ENCODE results near the gene CSRP2.

Gene CSRP2

DNA sequence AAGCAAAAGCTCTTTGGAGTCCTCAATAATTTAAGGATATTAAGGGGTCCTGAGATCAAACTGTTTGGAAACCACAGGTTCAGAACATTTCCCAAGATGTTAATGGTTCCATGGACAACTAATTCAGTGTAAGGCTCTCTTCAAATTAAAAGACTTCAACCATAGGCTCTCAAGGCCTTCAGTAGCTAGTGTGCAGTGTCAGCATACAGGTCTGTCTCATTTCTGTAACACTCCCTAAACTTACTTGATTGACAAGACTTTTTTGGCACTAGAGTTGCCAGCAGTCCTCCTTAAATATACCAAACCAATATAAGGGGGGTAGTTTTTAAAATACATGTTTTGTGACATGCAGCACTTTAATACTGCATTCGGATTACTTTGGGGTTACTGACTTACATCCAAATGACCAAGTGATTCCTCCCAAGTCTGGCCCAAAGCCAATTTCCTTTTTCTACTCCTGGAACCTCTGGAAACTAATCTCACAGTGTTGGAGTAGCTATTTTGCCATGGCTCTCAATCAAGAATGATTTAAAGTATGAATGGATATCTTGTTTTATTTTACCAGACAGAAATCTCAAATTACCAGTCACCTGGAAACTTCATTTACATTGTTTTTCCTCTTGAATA is 22.7 kb downstream of the CSRP2 start:
- TF ChIP-seq CTCF (IDR thresholded peaks at IDR 0.05; ENCODE audit: low read depth, low read length) (no peak), EZH2phosphoT487 (IDR thresholded peaks at IDR 0.05; ENCODE audit: low read depth) (no peak)
- Histone ChIP-seq H3K9me3 (ENCODE audit: insufficient read depth, low read length) (no peaks in the 10 kb centered on the region), H3K4me2 (ENCODE audit: low read length) (no peak overlapping the region), H4K20me1 (ENCODE audit: insufficient read depth, low read length) (no peaks in the 10 kb centered on the region), H3K27me3 (ENCODE audit: low read depth, low read length) (no peaks in the 10 kb centered on the region), H3K36me3 (replicated peaks; ENCODE audit: low read depth, low read length) (peaks cover 15% of the 10 kb centered on the region), H3K9ac (ENCODE audit: low read length) (no peak overlapping the region), H3K4me3 (ENCODE audit: low read length) (no peak overlapping the region), H2AFZ (ENCODE audit: low read depth, low read length) (no peak overlapping the region), H3K27ac (ENCODE audit: low read length) (no peak overlapping the region), H3K79me2 (ENCODE audit: low read length) (no peaks in the 10 kb centered on the region), H3K4me1 (ENCODE audit: low read length) (no peaks in the 10 kb centered on the region)

GRCh38 chr12:76855271-76855670 is 23.5 kb downstream of the CSRP2 start:
- Histone ChIP-seq H3K79me2 (ENCODE audit: low read length) (no peaks in the 10 kb centered on the region), H3K9me3 (ENCODE audit: insufficient read depth, low read length) (no peaks in the 10 kb centered on the region), H4K20me1 (ENCODE audit: insufficient read depth, low read length) (no peaks in the 10 kb centered on the region), H3K4me2 (ENCODE audit: low read length) (no peak overlapping the region), H3K9ac (ENCODE audit: low read length) (no peak overlapping the region), H3K4me1 (ENCODE audit: low read length) (no peaks in the 10 kb centered on the region), H3K36me3 (replicated peaks; ENCODE audit: low read depth, low read length) (peaks cover 20% of the 10 kb centered on the region), H3K4me3 (ENCODE audit: low read length) (no peak overlapping the region), H3K27me3 (ENCODE audit: low read depth, low read length) (no peaks in the 10 kb centered on the region), H3K27ac (ENCODE audit: low read length) (no peak overlapping the region), H2AFZ (ENCODE audit: low read depth, low read length) (no peak overlapping the region)
- TF ChIP-seq CTCF (IDR thresholded peaks at IDR 0.05; ENCODE audit: low read depth, low read length) (no peak), EZH2phosphoT487 (IDR thresholded peaks at IDR 0.05; ENCODE audit: low read depth) (no peak)

- Histone ChIP-seq H2AFZ (ENCODE audit: low read depth, low read length) (no peak overlapping the region), H3K4me3 (ENCODE audit: low read length) (no peak overlapping the region), H3K4me2 (ENCODE audit: low read length) (no peak overlapping the region), H3K36me3 (replicated peaks; ENCODE audit: low read depth, low read length) (peaks cover 20% of the 10 kb centered on the region), H3K9ac (ENCODE audit: low read length) (no peak overlapping the region), H3K9me3 (ENCODE audit: insufficient read depth, low read length) (no peaks in the 10 kb centered on the region), H3K27me3 (ENCODE audit: low read depth, low read length) (no peaks in the 10 kb centered on the region), H3K4me1 (ENCODE audit: low read length) (no peaks in the 10 kb centered on the region), H4K20me1 (ENCODE audit: insufficient read depth, low read length) (no peaks in the 10 kb centered on the region), H3K79me2 (ENCODE audit: low read length) (no peaks in the 10 kb centered on the region), H3K27ac (ENCODE audit: low read length) (no peak overlapping the region)
- TF ChIP-seq CTCF (IDR thresholded peaks at IDR 0.05; ENCODE audit: low read depth, low read length) (no peak), EZH2phosphoT487 (IDR thresholded peaks at IDR 0.05; ENCODE audit: low read depth) (no peak)
Measured at GRCh38 chr12:76852106-76852505, 26.7 kb downstream of the CSRP2 start.

GRCh38 chr12:76848132-76848531 is 30.7 kb downstream of the CSRP2 start:
- H3K27ac ChIP-seq (ENCODE audit: low read length) = no peak overlapping the region
- peaks cover 20% of the 10 kb centered on the region for H3K36me3 ChIP-seq (replicated peaks; ENCODE audit: low read depth, low read length)
- no peaks in the 10 kb centered on the region for H3K4me1 ChIP-seq (ENCODE audit: low read length)
- TF ChIP-seq CTCF (IDR thresholded peaks at IDR 0.05; ENCODE audit: low read depth, low read length) = no peak
- no peaks in the 10 kb centered on the region for H3K9me3 ChIP-seq (ENCODE audit: insufficient read depth, low read length)
- no peaks in the 10 kb centered on the region for H3K27me3 ChIP-seq (ENCODE audit: low read depth, low read length)
- no peak overlapping the region for H2AFZ ChIP-seq (ENCODE audit: low read depth, low read length)
- no peak overlapping the region for H3K4me3 ChIP-seq (ENCODE audit: low read length)
- H4K20me1 ChIP-seq (ENCODE audit: insufficient read depth, low read length) = no peaks in the 10 kb centered on the region
- H3K79me2 ChIP-seq (ENCODE audit: low read length) = no peaks in the 10 kb centered on the region
- no peak overlapping the region for H3K9ac ChIP-seq (ENCODE audit: low read length)
- no peak overlapping the region for H3K4me2 ChIP-seq (ENCODE audit: low read length)
